Measurements from ENCODE around the gene DCP1A.
A peak's percentile ranks its signal among the peaks of the same experiment; 100 is the strongest.
"Not testable (repeated sequence)": the region's sequence is repeated elsewhere in the genome, so short reads cannot be mapped to it uniquely, and the experiment has no call there.

The DCP1A gene

DNA sequence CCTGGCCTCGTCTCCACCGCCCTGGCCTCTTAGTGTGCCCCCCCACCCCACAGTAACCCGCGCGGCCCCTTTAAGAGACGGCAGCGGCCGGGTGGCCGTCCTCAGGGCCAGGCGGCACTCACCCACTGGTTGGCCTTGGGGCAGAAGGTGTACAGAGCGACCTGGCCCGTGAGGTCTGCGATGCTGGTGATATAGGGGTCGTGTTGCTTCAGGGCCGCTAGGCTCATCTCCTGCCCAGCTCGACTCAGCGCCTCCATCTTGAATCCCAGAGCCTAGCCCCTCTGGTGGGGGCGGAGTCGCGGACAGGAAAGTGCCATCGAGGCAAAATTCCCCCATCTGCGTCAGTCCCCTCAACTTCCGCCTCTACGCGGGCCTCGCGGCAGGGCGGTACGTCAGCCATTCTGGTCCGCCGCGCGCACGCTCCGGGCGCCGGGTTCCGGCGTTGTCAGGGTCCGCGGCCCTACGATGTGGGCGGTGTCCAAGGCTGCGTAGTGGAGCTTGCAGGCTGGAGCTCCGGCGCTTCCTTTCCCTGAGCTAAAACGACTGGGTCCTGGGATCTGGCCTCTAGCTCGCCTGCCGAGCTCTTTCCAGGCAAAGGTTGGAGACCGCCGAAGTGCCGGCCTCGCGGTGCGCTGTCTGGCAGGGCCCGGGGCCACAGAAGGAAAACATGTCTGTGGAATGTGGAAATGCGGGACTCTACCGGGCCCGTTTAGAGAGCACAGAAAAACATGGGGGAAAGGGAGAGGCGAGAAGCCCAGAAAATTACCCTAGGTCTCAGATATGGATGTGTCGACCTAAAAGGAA is at the start of gene DCP1A:
DCP1A (minus strand) TSS at position 283 of the 804 bp plus-strand sequence; CDS start at position 257, 26 bp downstream.
- DNase-seq: peak; percentile 96

DNA sequence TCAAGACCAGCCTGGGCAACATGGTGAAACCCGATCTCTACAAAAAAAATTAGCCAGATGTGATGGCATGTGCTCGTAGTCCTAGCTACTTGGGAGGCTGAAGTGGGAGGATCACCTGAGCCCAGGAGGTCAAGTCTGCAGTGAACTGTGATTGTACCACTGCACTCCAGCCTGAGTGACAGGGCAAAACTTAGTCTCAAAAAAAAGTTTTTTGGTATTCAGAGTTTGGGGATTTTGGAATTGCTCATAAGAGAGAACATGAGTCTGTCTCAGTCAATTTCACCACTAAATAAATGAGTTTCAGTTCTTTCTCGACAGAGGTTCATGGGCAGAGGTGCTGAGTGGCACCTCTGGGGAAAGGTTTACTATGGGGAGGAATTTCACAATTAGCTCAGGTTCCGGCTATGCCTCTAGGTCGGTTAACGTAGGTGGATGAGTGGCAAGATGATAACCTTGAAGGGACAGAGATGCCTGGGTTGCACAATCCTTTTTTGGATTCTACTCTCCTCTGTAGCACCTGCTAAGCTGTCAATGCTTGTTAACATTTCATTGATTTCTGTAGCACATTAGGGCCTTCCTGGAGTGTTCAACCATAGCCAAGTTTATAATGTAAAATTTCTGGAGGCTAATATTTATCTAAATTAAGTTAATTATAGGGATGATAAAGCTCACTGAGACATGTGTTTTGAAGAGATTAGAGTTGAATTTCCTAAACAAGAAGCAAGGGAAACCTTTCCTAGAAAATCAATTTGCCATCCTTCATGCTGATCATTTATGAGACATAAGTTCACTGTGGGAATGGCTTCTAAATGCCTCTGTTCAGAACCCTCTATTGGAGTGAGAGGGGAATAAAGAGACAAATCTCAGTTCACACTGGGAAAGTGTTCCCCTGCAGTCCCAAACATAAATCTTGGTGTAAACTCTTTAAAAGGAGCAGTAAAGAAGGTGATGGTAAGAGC is 37.4 kb upstream of the DCP1A start:
- no peak for DNase-seq

DNA sequence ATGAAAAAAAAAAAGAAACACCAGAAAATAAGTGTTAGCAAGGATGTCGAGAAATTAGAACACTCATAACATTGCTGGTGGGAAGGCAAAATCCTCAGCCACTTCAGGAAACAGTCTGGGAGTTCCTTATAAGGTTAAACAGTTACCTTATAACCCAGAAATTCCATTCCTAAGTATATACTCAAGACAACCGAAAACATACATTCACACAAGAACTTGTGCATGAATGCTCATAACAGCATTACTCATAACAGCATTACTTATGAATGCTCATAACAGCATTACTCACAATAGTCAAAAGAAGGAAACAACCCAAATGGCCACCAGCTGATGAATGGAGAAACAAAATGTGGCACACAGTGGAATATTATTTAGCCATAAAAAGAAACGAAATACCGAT is 34.8 kb upstream of the DCP1A start:
- no peak for DNase-seq

DNA sequence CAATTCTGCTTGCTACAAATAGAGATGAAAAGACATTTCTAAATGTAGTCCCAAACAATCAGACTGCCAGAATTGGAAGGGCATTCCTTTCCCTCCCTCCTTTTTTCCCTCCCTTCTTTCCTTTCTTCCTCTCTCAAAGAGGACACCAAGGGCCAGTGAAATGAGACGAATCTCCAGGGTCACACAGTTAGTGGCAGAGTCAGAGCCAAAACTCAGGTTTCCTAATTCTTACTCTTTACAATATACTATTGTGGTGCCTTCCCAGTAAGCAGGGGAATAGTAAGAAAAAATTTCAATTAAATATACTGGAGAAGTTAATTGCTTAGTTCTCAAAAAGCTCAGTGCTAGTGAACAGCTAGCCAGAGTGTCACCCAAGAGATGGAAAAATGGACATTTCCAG is 33.0 kb upstream of the DCP1A start:
- DNase-seq: no peak

DNA sequence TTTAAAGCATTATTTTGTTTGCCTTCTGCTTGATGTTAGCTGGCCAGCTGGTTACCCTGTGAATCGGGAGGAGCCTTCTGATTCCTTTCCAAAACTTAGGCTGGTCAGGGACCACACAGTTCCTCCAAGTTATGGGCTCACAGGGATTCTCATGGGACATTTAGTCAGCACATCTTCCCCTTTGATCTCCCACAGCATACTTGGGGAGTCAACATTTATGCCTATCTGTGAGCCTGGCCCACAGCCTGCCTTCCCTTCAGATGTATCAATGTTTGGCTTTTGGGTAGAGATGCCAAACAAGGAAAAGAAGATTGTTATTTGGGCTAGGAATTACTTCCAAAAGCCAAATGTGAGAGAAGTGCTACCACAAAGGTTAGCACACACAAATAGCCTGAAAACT is 32.6 kb upstream of the DCP1A start:
- no peak for DNase-seq

DNA sequence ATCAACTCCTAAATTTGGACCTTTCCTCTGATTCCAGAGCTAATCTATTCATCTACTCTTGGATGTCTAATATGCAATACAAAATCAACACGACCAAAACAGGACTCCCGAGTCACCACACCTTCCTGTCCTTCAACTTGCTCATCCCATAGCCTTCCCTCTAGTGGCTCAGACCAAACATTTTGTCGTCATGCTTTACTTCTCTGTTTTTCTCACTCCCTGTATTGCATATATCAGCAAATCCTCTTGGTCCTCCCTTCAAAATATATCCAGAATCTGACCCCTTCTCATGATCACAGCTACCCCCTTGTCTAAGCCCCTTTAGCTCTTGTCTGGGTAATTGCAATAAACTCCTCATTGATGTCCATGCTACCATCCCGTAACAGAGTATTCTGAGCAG is 30.5 kb upstream of the DCP1A start:
- no peak for DNase-seq

DNA sequence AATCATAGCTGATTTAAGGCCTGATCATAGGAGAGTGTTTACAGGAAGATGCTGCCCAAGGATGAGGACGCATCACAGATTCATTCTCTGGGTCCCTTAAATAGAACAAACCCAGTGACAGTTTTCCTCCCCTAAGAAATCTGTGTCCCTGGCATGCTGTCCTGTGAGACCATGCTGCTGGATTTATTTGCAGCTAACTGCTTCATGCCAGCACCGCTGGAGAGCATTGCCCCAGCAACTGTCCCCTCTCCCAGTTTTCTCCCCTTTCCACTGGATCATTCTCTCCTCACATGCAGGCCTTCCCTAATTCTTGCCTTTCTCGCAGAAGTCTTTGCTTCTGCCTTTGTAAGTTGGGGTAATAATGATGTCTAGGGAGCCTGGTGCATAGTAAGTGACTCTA is 29.3 kb upstream of the DCP1A start:
- DNase-seq: no peak

DNA sequence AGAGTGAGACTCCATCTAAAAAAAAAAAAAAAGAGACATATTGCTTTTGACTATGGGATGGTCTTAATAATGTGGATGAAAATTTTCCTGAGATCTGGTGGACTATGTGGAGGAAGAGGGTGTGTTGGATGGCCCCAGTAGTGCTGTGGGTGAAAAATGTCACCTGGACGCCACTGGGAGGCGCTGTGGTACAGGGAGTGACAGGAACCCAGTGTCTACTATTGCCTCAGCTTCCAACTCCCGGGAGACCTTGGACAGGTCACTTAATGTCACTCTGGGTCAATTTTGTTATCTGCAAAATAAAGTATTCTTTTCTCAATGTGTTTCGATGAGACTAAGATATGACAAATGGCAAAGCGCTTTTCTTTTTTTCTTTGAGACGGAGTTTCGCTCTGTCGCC is 27.7 kb upstream of the DCP1A start:
- DNase-seq: peak; percentile 74

DNA sequence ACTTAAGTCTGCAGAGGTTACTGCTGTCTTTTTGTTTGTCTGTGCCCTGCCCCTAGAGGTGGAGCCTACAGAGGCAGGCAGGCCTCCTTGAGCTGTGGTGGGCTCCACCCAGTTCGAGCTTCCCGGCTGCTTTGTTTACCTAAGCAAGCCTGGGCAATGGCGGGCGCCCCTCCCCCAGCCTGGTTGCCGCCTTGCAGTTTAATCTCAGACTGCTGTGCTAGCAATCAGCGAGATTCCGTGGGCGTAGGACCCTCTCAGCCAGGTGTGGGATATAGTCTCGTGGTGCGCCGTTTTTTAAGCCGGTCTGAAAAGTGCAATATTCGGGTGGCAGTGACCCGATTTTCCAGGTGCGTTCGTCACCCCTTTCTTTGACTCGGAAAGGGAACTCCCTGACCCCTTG is 23.4 kb upstream of the DCP1A start:
- not testable (repeated sequence) for DNase-seq

DNA sequence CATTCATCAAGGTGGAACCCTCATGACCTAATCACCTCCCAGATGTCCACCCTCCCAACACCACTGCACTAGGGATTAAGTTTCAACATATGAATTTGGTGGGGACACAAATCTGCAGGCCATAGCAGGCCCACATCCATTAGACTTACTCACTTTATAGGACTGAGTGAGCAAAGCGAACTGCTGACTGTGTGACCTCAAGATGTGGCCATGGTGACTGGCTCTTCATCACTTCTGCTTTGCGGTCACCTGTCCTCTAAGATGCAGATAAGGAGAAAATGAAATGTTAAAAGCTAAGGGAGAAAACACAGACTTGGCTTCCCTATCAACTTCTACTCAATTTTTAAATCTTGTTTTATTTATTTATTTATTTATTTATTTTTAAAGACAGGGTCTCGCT is 14.5 kb upstream of the DCP1A start:
- no peak for DNase-seq

DNA sequence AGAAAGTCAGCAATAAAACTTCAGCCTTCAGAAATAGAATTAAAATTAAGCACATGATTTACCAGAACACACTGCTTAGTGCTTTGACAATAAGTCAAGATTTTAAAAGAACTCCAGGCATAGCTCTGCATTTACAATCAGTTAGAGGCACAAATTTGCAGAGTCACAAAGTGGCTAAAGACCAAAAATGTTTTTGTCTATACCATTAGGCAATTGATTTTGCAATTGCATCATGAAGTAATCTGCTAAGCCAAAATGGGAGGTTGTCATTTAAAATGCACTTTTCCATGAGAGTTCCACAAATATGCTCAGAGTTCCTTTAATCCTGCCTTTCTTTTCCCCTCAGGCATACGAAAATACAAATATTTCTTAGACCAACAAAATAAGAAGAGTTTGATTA is 10.1 kb upstream of the DCP1A start:
- DNase-seq: no peak

DNA sequence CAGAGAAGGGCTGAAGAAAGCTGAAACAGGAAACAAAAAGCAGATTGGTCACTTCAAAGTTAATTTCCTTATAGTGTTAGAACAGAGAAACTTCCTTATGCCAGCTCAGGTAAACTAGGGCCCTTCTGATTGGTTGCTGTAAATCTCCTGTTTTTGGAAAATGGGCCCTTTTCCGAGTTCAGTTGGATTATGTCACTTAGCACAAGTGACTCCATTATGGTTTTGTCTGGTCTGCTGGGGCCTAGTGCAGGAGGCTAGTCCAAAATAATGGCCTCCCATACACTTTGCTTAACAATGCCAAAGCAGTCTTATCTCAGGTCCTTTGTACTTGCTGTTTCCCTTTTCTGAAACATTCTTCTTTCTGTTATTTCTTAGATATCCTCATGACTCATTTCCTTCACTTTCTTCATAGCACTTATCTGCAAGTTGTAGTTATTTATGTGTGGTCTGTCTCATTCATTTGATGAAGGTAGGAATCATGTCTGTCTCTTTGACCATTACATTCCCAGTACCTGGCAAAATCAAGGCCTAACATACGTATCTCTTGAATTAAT is 7.7 kb upstream of the DCP1A start:
- DNase-seq: no peak

DNA sequence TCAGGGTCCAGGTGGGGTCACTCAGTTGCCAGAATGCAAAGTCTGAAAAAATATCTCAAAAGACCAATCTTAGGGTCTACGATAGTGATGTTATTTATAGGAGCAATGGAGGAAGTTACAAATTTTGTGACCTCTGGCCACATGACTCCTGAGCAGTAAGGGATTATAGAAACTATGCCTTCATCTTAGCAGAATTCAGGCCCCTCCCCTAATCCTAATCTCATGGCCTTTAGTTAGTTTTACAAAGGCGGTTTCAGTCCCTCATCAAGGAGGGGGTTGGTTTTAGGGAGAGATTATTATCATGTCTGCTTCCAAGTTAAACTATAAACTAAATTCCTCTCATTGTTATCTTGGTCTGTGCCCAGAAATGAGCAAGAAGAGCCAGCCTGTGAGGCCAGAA is 5.9 kb upstream of the DCP1A start:
- DNase-seq: no peak

DNA sequence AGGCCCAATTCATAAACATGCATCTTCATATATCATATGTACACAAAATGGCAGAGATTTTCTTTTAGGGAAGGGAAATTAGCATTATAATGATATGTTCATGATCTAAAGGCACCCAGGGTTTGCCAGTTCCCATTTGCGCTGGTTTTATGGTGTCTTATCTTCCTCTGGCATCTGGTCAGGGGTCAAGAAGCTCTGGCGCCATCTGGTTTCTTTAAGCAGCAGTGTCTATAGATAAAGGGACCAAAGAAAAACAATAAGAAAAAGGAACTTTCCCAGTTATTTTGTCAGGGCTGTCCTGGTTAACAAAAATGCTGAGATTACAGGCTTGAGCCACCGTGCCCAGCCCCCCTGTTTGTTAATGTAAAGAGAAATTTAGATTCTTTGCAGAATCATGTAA is 3.3 kb upstream of the DCP1A start:
- peak; percentile 69 for DNase-seq

DNA sequence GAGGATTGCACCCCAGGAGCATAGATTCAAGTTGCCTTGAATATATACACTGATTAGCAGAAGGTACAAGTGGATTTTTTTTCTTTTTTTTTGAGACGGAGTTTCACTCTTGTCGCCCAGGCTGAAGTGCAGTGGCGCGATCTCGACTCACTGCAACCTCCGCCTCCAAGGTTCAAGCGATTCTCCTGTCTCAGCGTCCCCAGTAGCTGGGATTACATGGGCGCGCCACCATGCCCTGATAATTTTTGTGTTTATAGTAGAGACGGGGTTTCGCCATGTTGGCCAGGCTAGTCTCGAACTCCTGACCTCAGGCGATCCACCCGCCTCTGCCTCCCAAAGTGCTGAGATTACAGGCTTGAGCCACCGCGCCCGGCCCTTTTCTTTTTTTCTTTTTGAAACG is 775 bp upstream of the DCP1A start:
- DNase-seq: not testable (repeated sequence)

DNA sequence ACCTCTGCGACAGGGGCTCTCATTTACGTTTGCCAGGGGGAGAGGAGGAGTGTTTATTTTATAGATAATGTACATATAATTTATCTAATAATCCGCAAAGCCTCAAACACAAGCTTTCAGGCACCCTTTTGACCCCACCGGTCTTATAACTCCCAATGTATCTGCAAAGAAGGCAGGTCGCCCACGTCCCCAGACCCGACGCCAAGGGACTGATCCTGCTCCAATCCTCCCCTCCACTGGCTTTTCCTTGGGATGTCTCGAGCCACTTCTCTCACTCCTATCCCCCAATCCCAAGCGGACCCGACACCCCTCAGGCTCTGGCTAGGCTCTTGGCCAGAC is 452 bp downstream of the DCP1A start:
- peak; percentile 72 for DNase-seq

DNA sequence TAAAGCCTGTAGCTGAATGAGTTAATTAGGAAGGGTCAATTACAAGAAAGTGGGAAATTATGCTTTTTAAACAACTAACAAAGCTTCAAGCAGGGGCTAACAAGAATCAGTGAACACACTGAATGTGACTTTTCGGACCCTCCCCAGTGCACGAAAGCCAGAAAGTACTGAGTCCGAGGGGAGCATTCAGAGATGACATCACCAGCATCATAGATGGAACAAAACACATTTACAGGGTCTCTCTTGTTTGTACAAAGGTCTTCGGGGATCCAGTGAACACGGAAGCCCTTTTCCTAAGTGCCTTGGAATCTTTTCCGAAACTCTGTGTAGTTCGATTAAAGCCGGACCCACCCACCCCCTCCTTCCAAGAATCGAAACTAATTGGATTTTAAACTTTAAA is 829 bp downstream of the DCP1A start:
- DNase-seq: peak; percentile 67

DNA sequence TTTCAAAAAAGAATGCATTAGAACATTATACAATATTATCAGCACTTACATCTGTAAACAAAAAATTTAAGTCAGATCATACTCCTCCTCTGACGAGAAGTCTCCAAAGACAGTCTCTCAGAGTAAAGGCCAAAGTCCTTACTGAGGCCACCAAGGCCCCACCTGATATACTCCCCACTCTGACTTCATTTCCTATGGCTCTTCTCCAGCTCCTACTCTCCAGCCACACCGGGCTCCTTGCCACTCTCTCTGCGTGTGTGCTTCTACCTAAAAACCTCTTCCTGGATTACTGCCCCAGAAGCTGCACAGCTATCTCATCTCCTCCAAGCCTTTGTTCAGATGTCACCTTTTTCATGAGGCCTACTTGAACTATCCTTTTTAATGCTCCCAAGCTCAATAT is 5.0 kb downstream of the DCP1A start:
- no peak for DNase-seq

DNA sequence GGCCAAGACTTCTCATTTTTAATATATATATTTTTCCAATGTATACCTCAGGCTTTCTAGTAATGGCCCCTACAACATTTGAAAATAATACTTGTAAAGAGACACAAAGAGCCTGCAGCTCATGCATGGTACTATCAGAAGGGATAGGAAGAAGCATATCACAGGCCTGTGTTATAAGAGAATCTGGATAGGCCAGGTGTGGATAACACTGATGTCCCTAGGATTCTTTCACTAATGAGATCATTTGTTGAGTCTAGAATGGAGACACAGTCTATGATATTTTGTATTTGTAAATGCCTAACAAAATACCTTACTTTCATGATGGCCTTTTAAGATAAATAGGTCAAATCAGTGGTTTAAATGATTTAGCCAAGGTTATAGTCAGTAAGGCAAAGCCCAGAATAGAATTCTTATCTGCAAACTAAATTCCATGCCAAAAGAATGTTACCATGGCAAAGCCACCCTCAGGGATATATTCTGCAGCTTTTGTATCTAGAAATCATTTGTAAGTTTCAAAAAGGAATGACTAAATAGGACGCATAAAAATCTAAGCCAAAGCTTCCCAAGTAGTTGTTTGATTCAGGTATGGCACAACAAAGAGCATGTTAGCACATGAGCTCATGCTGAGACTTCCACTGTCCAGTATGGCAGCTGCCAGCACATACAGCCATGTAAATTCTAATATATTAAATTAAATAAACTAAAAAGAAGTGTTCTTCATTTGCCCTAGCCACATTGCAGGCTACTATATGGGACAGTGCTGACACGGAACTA is 10.0 kb downstream of the DCP1A start:
- DNase-seq: no peak

DNA sequence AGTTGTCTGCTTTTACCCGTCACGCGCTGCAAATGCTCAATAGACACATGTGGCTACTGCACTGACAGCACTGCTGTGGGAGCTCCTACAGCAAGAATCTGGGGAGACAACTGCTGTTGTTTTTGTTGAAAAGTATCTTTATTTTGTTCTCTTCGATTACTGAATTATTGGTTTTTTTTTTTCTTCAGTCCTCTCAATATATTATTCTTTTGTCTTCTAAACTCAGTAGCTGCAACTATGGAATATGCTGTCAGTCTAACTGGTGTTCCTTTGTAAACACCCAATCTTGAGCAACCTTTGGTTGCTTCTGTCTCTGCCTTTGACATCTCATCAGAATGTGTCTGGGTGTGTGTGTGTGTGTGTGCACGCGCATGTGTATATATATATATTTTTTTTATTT is 12.6 kb downstream of the DCP1A start:
- DNase-seq: no peak

DNA sequence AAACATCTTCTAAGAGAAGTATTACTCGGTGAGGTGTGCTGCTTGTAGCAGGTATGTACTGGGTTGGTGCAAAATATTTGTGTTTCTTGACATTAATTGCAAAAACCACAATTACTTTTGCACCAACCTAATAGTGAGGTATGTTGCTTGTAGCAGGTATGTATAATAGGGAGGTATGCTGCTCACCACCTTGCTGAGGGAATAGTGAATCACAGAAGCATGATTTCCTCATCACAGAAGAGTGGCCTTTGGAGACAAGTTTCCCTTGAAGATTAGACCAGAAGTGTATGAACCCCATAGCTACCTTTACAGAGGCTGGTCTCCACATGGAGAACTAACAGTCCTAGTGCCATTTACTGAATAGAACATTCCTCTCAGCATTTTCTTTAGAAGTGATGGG is 15.5 kb downstream of the DCP1A start:
- DNase-seq: no peak

DNA sequence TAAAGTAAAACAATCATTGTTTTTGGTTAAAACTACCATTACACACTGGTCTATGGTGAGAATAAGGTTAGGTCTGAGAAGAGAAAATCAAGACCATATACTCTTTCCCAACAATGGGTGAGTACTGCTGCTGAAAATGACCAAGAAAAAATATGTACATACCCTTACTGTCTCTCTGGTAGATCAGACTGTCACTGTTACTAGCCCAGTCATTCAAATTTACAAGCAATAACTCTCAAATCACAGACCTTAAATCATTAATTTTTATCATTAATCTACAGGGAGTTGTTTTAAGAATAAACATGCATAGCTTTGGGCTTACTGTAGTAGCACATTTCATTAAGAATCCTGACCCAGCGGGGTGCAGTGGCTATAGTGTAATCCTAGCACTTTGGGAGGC is 17.4 kb downstream of the DCP1A start:
- DNase-seq: no peak

DNA sequence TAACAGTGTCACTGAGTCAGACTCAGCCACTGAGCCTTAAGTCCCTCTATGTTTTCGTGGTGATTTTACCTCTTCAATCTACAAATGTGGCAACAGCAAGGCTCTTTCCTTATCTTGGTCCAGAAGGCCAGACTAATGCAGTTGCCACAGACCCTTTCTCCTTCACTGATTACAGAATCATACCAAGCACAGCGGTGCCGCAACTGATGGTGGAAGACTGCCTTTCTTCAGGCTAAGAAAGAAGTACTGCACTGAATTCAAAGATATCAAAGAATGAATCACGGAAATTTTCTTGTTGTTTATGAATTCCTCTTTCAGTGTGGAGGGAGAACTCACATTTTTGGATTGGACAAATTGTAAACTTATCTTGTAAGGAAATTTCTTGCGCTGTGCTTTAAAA is 18.6 kb downstream of the DCP1A start:
- DNase-seq: no peak

All from NCI-H82 (cell line).